A549 (cell line): ENCODE results near the gene RAD50. TPM values are rescaled to one million over a fixed set of nuclear protein-coding genes. Genes with fewer than 3 reads are reported as not detected.
"Not testable (repeated sequence)": the region's sequence is repeated elsewhere in the genome, so short reads cannot be mapped to it uniquely, and the experiment has no call there.

Experiments used
- ATAC-seq, 2 experiments: fragments of 200-7000 bp in 1 of 2; fragments of >200 bp in 1 of 2; cut with Nextera tagmentation in 1 of 2; cut with Tn5 transposase in 1 of 2; 3 replicates each; pipeline versions ENCODE4 v1.8.0 to v1.9.1; 2018 to 2020; ENCODE audit warnings: mild to moderate bottlenecking in 1 of 2, moderate library complexity in 1 of 2
- CTCF ChIA-PET: fragments of 300-600 bp; sonication (Branson Sonifier 250); formaldehyde crosslinking; extraction: SDS; loops from one replicate; lab custom pipeline; 2021; ENCODE audit warnings: antibody characterized with exemption, inconsistent platforms; lab: Yijun Ruan, JAX
- POLR2A ChIA-PET: fragments of 350-600 bp; formaldehyde crosslinking; extraction: SDS; loops from one replicate; lab custom pipeline; 2021; ENCODE audit warnings: antibody characterized with exemption, inconsistent platforms; lab: Yijun Ruan, JAX
- DNase-seq, 2 experiments: peaks; one replicate each; pipeline versions ENCODE4 v3.0.0 to v3.0.0-alpha.2; 2011 to 2016; ENCODE audit warnings: low read depth in 1 of 2, low spot score in 1 of 2
- FAIRE-seq: peaks from 2 replicates; lab custom pipeline; 2011; peaks lifted over from hg19 to GRCh38; lab: Jason Lieb, UNC
- H3K27ac ChIP-seq, 2 experiments: fragments of >200 bp; sonication (Bioruptor Twin); formaldehyde crosslinking; 3 replicates each; pipeline ENCODE4 v1.5.1; 2016 to 2017
- H3K4me1 ChIP-seq: fragments of >200 bp; sonication (Bioruptor Twin); formaldehyde crosslinking; 3 replicates; pipeline ENCODE4 v1.6.1; 2016
- H3K4me2 ChIP-seq: fragments of >200 bp; sonication (Bioruptor Twin); formaldehyde crosslinking; 3 replicates; pipeline ENCODE4 v1.6.1; 2016
- H3K4me3 ChIP-seq: fragments of >200 bp; sonication (Bioruptor Twin); formaldehyde crosslinking; 3 replicates; pipeline ENCODE4 v1.5.1; 2016
- H3K9me3 ChIP-seq: fragments of >200 bp; sonication (Bioruptor Twin); formaldehyde crosslinking; 3 replicates; pipeline ENCODE4 v1.6.1; 2016
- BHLHE40 ChIP-seq: IDR thresholded peaks from 2 replicates; pipeline ENCODE4 v1.6.1; 2012; ENCODE audit warnings: low read depth, low read length, inconsistent platforms
- EHF ChIP-seq: fragments of 250-450 bp; sonication (Bioruptor Pico); IDR thresholded peaks from 2 replicates; pipeline ENCODE4 v1.5.0; 2020; ENCODE audit warnings: mild to moderate bottlenecking
- HOXA7 ChIP-seq: fragments of 250-450 bp; sonication (Bioruptor Pico); IDR thresholded peaks from 2 replicates; pipeline ENCODE4 v1.5.0; 2020; ENCODE audit warnings: mild to moderate bottlenecking, moderate library complexity
- HOXB5 ChIP-seq: fragments of 250-450 bp; sonication (Bioruptor Pico); IDR thresholded peaks from 2 replicates; pipeline ENCODE4 v1.5.0; 2020; ENCODE audit warnings: mild to moderate bottlenecking, moderate library complexity
- JUN ChIP-seq, 2 experiments: fragments of >200 bp; sonication (Bioruptor Twin); formaldehyde crosslinking; IDR thresholded peaks; 2 replicates in 1 of 2; 3 replicates in 1 of 2; pipeline ENCODE4 v1.6.1; 2016 to 2017
- MAFK ChIP-seq: fragments of 450-650 bp; IDR thresholded peaks from 2 replicates; pipeline ENCODE4 v1.6.1; 2014; ENCODE audit not compliant: partially characterized antibody
- MAZ ChIP-seq: fragments of 150-350 bp; IDR thresholded peaks from 2 replicates; pipeline ENCODE4 v1.6.1; 2014; ENCODE audit warnings: antibody characterized with exemption, low read depth, low read length, borderline replicate concordance
- MYC ChIP-seq: IDR thresholded peaks from 2 replicates; pipeline ENCODE4 v1.6.1; 2012; ENCODE audit warnings: mild to moderate bottlenecking, inconsistent platforms, low read length, improper control_type of control experiment, borderline replicate concordance
- PBX3 ChIP-seq: IDR thresholded peaks from 2 replicates; pipeline ENCODE4 v1.6.1; 2012
- SREBF2 ChIP-seq: fragments of 450-650 bp; IDR thresholded peaks from 2 replicates; pipeline ENCODE4 v1.6.1; 2014; ENCODE audit warnings: mild to moderate bottlenecking, moderate library complexity
- TFCP2L1 ChIP-seq: fragments of 250-450 bp; sonication (Bioruptor Pico); IDR thresholded peaks from 2 replicates; pipeline ENCODE4 v1.5.0; 2021; ENCODE audit warnings: mild to moderate bottlenecking
- ZC3H11A ChIP-seq: fragments of 450-650 bp; IDR thresholded peaks from 2 replicates; pipeline ENCODE4 v1.6.1; 2014; ENCODE audit warnings: antibody characterized with exemption, mild to moderate bottlenecking
- WGBS: methylation state at CpG from one replicate; pipeline ENCODE4 v1.1.6; 2017; ENCODE audit errors: missing lambda C conversion rate; 5-methylcytosine and 5-hydroxymethylcytosine counted together
- polyA plus RNA-seq, 4 experiments: library from polyadenylated mRNA; depleted of rRNA in 3 of 4; stranded (reverse); fragments of >200 nt; fragmentation: RNase III in 1 of 4; extraction: RNeasy Plus Mini Kit Qiagen cat#74134 plus additional on column Dnase treatment in 1 of 4; gene quantifications; 2 replicates in 3 of 4; 3 replicates in 1 of 4; pipeline ENCODE4 v1.2.3, GENCODE V29; 2011 to 2017
- TF ChIP-seq, protein P1 (sequence below): IDR thresholded peaks from 2 replicates; pipeline ENCODE4 v1.6.1; 2012; ENCODE audit warnings: low read depth, borderline replicate concordance
- TF ChIP-seq, protein P2 (sequence below): fragments of 250-450 bp; sonication (Bioruptor Pico); IDR thresholded peaks from 2 replicates; pipeline ENCODE4 v1.5.0; 2021; ENCODE audit warnings: mild to moderate bottlenecking, moderate library complexity, borderline replicate concordance
- TF ChIP-seq, protein P3 (sequence below): IDR thresholded peaks from 2 replicates; pipeline ENCODE4 v1.6.1; 2012

Gene RAD50
- polyA plus RNA-seq, 2 of the 4 experiments (the other 2 are of a cell fraction) = 39.6 to 81.5 TPM

DNA sequence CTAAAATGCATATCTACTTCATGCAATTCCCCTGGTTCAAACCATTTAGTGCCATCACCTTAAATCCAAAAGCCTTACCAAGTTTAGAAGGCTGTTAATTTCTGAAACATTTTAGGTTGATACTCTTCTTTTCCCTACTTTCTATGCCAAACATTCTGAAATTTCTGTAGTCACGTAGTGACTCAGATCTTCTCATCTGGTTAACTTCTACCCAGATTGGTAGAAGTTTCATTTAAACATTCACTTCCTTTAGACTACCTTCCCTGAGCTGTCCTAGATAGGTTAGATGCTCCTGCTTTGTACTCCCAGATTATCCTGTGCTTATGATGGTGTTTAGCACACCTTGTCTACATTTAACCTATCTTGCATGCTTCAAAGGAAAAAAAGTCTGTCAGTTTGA, 9.9 kb downstream of the RAD50 start:
- POLR2A ChIA-PET = no interaction called here
- TF ChIP-seq, protein P1, sequence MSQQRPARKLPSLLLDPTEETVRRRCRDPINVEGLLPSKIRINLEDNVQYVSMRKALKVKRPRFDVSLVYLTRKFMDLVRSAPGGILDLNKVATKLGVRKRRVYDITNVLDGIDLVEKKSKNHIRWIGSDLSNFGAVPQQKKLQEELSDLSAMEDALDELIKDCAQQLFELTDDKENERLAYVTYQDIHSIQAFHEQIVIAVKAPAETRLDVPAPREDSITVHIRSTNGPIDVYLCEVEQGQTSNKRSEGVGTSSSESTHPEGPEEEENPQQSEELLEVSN = no peak
- TF ChIP-seq, protein P2, sequence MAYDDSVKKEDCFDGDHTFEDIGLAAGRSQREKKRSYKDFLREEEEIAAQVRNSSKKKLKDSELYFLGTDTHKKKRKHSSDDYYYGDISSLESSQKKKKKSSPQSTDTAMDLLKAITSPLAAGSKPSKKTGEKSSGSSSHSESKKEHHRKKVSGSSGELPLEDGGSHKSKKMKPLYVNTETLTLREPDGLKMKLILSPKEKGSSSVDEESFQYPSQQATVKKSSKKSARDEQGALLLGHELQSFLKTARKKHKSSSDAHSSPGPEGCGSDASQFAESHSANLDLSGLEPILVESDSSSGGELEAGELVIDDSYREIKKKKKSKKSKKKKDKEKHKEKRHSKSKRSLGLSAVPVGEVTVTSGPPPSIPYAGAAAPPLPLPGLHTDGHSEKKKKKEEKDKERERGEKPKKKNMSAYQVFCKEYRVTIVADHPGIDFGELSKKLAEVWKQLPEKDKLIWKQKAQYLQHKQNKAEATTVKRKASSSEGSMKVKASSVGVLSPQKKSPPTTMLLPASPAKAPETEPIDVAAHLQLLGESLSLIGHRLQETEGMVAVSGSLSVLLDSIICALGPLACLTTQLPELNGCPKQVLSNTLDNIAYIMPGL (CRISPR knock-in tag) = no peak
- TF ChIP-seq MAFK (no peak), ZC3H11A (no peak)
- 97% methylated on average over 1 of the region's 1 CpG for WGBS
- DNase-seq (no peak), ATAC-seq (no peak), FAIRE-seq (no peak)
- Histone ChIP-seq H3K9me3 (no peaks in the 10 kb centered on the region), H3K4me3 (no peak overlapping the region), H3K4me2 (no peak overlapping the region), H3K4me1 (no peaks in the 10 kb centered on the region), H3K27ac (no peak overlapping the region)
- CTCF ChIA-PET = interaction anchor here (1.1 to 2.0 kb wide), 2 partner anchors 40 kb away, joined by 3 to 9 read pairs; no protein-coding TSS in a partner anchor

GRCh38 chr5:132576123-132576522, 19.3 kb downstream of the RAD50 start:
- 95% methylated on average over 1 of the region's 1 CpG for WGBS
- Histone ChIP-seq H3K9me3 (no peaks in the 10 kb centered on the region), H3K27ac (no peak overlapping the region), H3K4me3 (no peak overlapping the region), H3K4me2 (no peak overlapping the region), H3K4me1 (no peaks in the 10 kb centered on the region)
- DNase-seq (no peak), FAIRE-seq (no peak), ATAC-seq (no peak)
- TF ChIP-seq JUN (IDR thresholded peaks at IDR 0.05) = no peak
- TF ChIP-seq PBX3 = no peak
- TF ChIP-seq MAZ = no peak
- TF ChIP-seq BHLHE40 = no peak
- no peak for TF ChIP-seq EHF
- no peak for TF ChIP-seq HOXA7 (CRISPR knock-in tag)
- no peak for TF ChIP-seq TFCP2L1 (CRISPR knock-in tag)
- TF ChIP-seq SREBF2 = no peak
- ChIA-PET CTCF (interaction anchor here (1.1 kb wide), 1 partner anchor 153 kb away, joined by 3 read pairs; no protein-coding TSS in a partner anchor), POLR2A (no interaction called here)

DNA sequence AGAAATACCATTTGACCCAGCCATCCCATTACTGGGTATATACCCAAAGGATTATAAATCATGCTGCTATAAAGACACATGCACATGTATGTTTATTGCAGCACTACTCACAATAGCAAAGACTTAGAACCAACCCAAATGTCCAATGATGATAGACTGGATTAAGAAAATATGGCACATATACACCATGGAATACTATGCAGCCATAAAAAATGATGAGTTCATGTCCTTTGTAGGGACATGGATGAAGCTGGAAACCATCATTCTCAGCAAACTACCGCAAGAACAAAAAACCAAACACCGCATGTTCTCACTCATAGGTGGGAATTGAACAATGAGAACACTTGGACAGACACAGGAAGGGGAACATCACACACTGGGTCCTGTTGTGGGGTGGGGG, 27.8 kb downstream of the RAD50 start:
- H3K4me1 ChIP-seq, CTCF ChIA-PET, POLR2A ChIA-PET, H3K4me3 ChIP-seq, DNase-seq, FAIRE-seq, H3K9me3 ChIP-seq, H3K27ac ChIP-seq, H3K4me2 ChIP-seq, ATAC-seq: not testable (repeated sequence)
- WGBS = 100% methylated on average over 2 of the region's 2 CpGs

- Histone ChIP-seq H3K9me3 (no peaks in the 10 kb centered on the region), H3K4me2 (no peak overlapping the region), H3K4me3 (no peak overlapping the region), H3K4me1 (peaks cover 10% of the 10 kb centered on the region; the same call in 1 of the 3 replicates), H3K27ac (no peak overlapping the region)
- TF ChIP-seq HOXB5 = no peak
- TF ChIP-seq MAZ = no peak
- no peak for TF ChIP-seq MYC
- TF ChIP-seq SREBF2 = no peak
- TF ChIP-seq, protein P3, sequence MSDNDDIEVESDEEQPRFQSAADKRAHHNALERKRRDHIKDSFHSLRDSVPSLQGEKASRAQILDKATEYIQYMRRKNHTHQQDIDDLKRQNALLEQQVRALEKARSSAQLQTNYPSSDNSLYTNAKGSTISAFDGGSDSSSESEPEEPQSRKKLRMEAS = no peak
- TF ChIP-seq EHF = no peak
- FAIRE-seq (no peak), ATAC-seq (no peak), DNase-seq (no peak)
- ChIA-PET CTCF (no interaction called here), POLR2A (no interaction called here)
Measured at GRCh38 chr5:132586063-132586462, 29.3 kb downstream of the RAD50 start.
